ENCODE data around the gene SLC12A6. TPM values are rescaled to one million over a fixed set of nuclear protein-coding genes. Genes with fewer than 3 reads are reported as not detected.
A peak's percentile ranks its signal among the peaks of the same experiment; 100 is the strongest.

The SLC12A6 gene
- polyA plus RNA-seq, 1 experiment, result 21.1 TPM

DNA sequence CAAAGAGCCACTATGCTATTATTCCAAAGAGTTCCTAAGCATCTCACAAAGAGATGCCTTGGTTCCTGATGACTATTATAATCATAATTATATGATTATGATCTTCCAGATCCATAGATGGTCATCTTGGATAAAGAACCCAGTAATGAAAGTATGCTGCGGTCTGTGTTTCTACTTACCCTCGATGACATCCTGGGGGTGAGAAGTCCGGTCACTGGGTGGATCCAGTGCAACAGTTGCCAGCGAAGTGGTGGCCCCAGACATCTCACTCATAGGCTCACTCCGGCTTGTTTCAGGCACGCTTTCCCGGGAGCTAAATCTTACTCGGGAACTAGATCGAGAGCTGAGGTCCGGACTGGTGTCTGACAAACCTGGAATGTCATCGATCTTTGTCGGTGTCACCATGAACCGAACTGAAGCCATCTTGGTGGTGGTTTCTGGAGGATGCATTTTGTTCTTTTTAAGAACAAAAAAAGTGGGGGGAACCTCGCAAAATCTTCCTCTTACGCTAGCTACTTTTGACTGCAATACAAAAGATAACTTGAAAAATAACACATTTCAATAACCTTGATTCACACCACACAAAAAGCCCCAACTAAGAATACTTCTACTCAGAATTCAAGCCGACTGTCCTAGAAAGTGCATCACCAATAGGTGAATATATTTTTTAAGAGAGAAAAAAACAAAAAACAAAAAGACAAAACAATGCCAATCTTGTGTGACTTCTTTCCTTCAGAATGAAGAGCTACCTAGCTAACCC, 1.2 kb downstream of the SLC12A6 start:
- TF ChIP-seq, protein P1, sequence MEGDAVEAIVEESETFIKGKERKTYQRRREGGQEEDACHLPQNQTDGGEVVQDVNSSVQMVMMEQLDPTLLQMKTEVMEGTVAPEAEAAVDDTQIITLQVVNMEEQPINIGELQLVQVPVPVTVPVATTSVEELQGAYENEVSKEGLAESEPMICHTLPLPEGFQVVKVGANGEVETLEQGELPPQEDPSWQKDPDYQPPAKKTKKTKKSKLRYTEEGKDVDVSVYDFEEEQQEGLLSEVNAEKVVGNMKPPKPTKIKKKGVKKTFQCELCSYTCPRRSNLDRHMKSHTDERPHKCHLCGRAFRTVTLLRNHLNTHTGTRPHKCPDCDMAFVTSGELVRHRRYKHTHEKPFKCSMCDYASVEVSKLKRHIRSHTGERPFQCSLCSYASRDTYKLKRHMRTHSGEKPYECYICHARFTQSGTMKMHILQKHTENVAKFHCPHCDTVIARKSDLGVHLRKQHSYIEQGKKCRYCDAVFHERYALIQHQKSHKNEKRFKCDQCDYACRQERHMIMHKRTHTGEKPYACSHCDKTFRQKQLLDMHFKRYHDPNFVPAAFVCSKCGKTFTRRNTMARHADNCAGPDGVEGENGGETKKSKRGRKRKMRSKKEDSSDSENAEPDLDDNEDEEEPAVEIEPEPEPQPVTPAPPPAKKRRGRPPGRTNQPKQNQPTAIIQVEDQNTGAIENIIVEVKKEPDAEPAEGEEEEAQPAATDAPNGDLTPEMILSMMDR (IDR thresholded peaks at IDR 0.05; ENCODE audit: insufficient read depth, low read depth, low read length), result no peak
- no peaks in the 10 kb centered on the region for H3K27me3 ChIP-seq (ENCODE audit: control insufficient read depth, insufficient read depth, low read length)
- ChIA-PET POLR2A (no interaction called here), CTCF (interaction anchor here (0.7 to 1.7 kb wide), 2 partner anchors 10 to 95 kb away, joined by 3 read pairs; no protein-coding TSS in a partner anchor)
- no peak for DNase-seq (ENCODE audit: low read depth)
- peaks cover 1% of the 10 kb centered on the region for H3K36me3 ChIP-seq (ENCODE audit: control insufficient read depth, insufficient read depth, low read length)
- H3K4me3 ChIP-seq (ENCODE audit: low read depth, low read length), result peak overlapping the region; percentile 100

DNA sequence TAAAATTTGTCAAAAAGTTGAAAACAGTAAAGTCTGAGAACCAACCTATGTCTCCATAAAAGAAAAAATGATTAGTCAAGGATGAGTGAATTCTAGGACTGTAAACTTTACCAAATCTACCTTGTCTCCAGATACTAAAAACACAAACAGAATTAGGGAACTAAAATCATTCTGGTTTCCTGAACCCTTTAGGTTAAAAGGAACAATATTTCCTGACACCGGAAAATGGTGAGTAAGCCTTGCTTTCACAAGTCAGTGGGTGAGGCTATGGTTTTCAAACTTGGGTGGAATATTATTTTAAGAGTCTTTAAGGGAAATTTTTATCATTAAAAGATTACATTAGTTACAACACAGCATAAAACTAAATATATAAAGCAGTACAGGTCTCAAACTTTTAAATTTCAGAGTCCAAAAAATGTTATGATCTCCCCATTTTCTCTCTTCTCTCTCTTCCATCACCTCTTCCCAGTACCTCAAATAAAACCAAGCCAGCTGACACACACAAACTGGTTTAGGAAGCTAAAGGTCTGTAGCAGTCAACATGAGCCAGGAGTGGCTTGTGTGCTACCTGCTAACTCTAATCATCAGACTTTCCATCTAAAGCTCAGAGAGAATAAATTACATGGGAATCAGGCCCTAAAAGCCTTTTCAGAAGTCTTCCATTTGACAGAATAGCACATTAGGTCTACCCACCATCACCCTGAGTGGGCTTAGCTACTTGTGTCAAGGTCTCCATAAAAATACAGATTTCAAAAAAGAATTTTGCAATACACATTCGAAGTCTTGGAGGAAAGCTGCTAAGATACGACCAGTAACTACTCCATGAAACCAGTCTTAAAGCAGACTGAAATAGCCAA, 2.2 kb downstream of the SLC12A6 start:
- Histone ChIP-seq H3K36me3 (ENCODE audit: control insufficient read depth, insufficient read depth, low read length) (peaks cover 1% of the 10 kb centered on the region; the same call in 1 of the 2 replicates), H3K27me3 (ENCODE audit: control insufficient read depth, insufficient read depth, low read length) (no peaks in the 10 kb centered on the region), H3K4me3 (ENCODE audit: low read depth, low read length) (no peak overlapping the region)
- TF ChIP-seq, protein P1 (IDR thresholded peaks at IDR 0.05; ENCODE audit: insufficient read depth, low read depth, low read length), result no peak
- CTCF ChIA-PET, result interaction anchor here (0.7 kb wide), 1 partner anchor 9 kb away, joined by 3 read pairs; no protein-coding TSS in a partner anchor
- no peak for DNase-seq (ENCODE audit: low read depth)
- POLR2A ChIA-PET, result no interaction called here

DNA sequence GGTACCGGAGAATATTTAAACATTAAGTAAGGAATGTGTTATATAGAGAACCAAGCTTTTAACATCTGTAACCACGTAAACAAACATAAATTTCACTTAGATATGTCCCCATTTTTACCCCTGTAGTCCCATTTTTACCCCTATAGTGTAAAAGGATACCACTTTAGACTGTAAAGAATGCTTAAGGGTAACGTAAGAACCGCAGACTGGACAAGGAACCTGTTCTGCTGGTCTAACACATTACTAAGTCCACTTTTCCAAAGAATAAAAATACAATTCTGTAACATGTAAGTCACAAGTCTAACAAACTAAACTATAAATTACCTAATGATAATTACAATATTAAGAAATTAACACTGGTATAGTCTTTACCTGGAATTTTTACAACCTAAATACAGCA, 2.9 kb downstream of the SLC12A6 start:
- no peaks in the 10 kb centered on the region for H3K27me3 ChIP-seq (ENCODE audit: control insufficient read depth, insufficient read depth, low read length)
- no peak overlapping the region for H3K4me3 ChIP-seq (ENCODE audit: low read depth, low read length)
- POLR2A ChIA-PET, result no interaction called here
- no peak for DNase-seq (ENCODE audit: low read depth)
- TF ChIP-seq, protein P1 (IDR thresholded peaks at IDR 0.05; ENCODE audit: insufficient read depth, low read depth, low read length), result no peak
- CTCF ChIA-PET, result interaction anchor here (2.0 kb wide), 1 partner anchor 8 kb away, joined by 5 read pairs; the partner anchor contains the start of genes NOP10 and NUTM1
- no peaks in the 10 kb centered on the region for H3K36me3 ChIP-seq (ENCODE audit: control insufficient read depth, insufficient read depth, low read length)

DNA sequence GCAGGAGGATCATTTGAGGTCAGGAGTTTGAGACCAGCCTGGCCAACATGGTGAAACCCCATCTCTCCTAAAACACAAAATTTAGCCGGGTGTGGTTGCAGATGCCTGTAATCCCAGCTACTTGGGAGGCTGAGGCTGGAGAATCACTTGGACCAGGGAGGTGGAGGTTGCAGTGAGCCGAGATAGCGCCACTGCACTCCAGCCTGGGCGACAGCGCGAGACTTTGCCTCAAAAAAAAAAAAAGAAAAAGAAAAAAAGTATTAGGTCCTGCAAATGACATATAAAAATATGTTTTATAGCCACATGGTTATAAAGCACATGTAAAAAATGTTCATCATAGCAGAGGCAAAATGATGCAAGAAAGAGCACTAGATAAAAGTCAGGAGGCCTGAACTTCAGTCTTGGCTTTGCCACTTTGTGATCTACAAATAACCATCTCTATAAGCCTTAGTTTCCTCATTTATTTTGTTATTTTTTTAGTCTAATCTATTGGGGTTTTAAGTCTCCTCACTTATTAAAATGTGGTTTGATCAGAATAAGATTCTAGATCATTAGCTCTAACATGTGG, 4.9 kb downstream of the SLC12A6 start:
- ChIA-PET POLR2A (no interaction called here), CTCF (interaction anchor here (2.0 kb wide), 1 partner anchor 10 kb away, joined by 5 read pairs; the partner anchor contains the start of genes NOP10 and NUTM1)
- Histone ChIP-seq H3K4me3 (ENCODE audit: low read depth, low read length) (no peak overlapping the region), H3K27me3 (ENCODE audit: control insufficient read depth, insufficient read depth, low read length) (no peaks in the 10 kb centered on the region), H3K36me3 (ENCODE audit: control insufficient read depth, insufficient read depth, low read length) (no peaks in the 10 kb centered on the region)
- no peak for DNase-seq (ENCODE audit: low read depth)
- TF ChIP-seq, protein P1 (IDR thresholded peaks at IDR 0.05; ENCODE audit: insufficient read depth, low read depth, low read length), result no peak

DNA sequence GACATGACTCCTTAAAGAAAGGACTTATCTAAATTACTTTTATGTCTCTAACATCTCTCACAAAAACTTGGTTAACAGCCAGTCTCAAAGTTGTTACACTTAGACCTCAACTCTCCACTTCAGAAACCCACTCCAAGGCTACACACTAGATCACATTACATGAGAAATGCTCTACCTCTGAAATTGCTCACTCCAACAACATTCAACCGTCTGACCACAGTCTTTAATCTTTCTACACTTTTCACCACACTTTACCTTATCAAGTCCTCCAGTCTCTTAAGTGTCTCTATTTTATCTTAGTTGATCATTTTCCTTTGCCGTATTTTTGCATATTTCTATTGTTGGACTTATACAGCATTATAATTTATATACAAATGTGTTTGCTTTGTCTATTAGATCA, 5.8 kb downstream of the SLC12A6 start:
- no peak for DNase-seq (ENCODE audit: low read depth)
- TF ChIP-seq, protein P1 (IDR thresholded peaks at IDR 0.05; ENCODE audit: insufficient read depth, low read depth, low read length), result no peak
- H3K36me3 ChIP-seq (ENCODE audit: control insufficient read depth, insufficient read depth, low read length), result no peaks in the 10 kb centered on the region
- no peak overlapping the region for H3K4me3 ChIP-seq (ENCODE audit: low read depth, low read length)
- CTCF ChIA-PET, result no interaction called here
- no peaks in the 10 kb centered on the region for H3K27me3 ChIP-seq (ENCODE audit: control insufficient read depth, insufficient read depth, low read length)
- POLR2A ChIA-PET, result no interaction called here
